ENCODE measurements around the gene JPH4. TPM values are rescaled to one million over a fixed set of nuclear protein-coding genes. Genes with fewer than 3 reads are reported as not detected.

Gene JPH4
- total RNA-seq, 1 experiment from 2014 or later = 6.8 TPM

DNA sequence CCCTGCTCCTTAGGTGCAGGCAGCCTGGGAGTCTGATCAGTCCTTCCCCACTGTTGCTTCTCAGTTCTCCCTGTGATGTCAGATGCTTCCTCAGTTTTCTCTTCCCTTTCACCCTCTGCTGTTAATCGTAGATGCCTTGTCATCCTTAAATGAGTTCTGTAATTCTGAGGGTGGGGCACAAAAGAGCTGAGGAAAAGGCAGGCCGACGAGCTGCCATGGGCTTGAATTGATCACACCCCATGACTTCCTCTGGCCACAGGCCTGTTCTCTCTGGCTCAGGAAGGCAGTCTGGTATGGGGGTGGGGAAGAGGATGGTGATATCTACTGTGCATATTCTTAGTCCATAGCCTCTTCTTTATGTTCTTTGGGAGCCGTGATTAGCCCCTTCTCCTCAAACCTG is 5.8 kb downstream of the JPH4 start:
- no peak overlapping the region for H3K56ac ChIP-seq (ENCODE audit: insufficient read length, low read depth, low read length)
- H3K9ac ChIP-seq (ENCODE audit: extremely low read depth, insufficient read length, low read length) = no peak overlapping the region
- no peak overlapping the region for H2AK5ac ChIP-seq (ENCODE audit: insufficient read length, low read length)
- no peak overlapping the region for H4K91ac ChIP-seq (ENCODE audit: insufficient read length, low read depth, low read length)
- H4K5ac ChIP-seq (ENCODE audit: insufficient read length, low read depth, low read length) = no peak overlapping the region
- Mint-ChIP-seq H3K27ac (peak overlapping the region in 1 of 3 experiments; percentile 65; a peak in 1 of 7 replicates), H3K27me3 (ENCODE audit: low read depth) (peaks cover 45% of the 10 kb centered on the region), H3K4me3 (no peak overlapping the region; a peak in 1 of 5 replicates), H3K36me3 (ENCODE audit: insufficient read depth in 1 of 3, low read depth in 3 of 3) (peaks cover 0 to 39% (median 30%) of the 10 kb centered on the region in 3 experiments; a peak in 5 of 7 replicates), H3K4me1 (peaks cover 41 to 43% of the 10 kb centered on the region in 2 experiments), H3K9me3 (no peaks in the 10 kb centered on the region; a peak in 1 of 5 replicates)
- H2BK5ac ChIP-seq (ENCODE audit: insufficient read length, low read length) = no peak overlapping the region
- H3K14ac ChIP-seq (ENCODE audit: insufficient read depth, low read length) = no peak overlapping the region
- no peaks in the 10 kb centered on the region for H3K9me3 ChIP-seq (ENCODE audit: control insufficient read depth, low read depth, low read length)
- H3K4me1 ChIP-seq (ENCODE audit: insufficient read depth, low read length) = peaks cover 6% of the 10 kb centered on the region; the same call in 1 of the 2 replicates
- H3K27ac ChIP-seq (ENCODE audit: insufficient read length, low read depth, low read length) = no peak overlapping the region
- no peak overlapping the region for H3K4ac ChIP-seq (ENCODE audit: low read depth, low read length)
- no peak overlapping the region for H3K18ac ChIP-seq (ENCODE audit: insufficient read length, low read depth, low read length)
- DNase-seq = no peak
- no peak overlapping the region for H2BK120ac ChIP-seq (ENCODE audit: low read depth, low read length, poor library complexity, severe bottlenecking)
- no peak overlapping the region for H3T11ph ChIP-seq (ENCODE audit: low read length)
- TF ChIP-seq, protein P1, sequence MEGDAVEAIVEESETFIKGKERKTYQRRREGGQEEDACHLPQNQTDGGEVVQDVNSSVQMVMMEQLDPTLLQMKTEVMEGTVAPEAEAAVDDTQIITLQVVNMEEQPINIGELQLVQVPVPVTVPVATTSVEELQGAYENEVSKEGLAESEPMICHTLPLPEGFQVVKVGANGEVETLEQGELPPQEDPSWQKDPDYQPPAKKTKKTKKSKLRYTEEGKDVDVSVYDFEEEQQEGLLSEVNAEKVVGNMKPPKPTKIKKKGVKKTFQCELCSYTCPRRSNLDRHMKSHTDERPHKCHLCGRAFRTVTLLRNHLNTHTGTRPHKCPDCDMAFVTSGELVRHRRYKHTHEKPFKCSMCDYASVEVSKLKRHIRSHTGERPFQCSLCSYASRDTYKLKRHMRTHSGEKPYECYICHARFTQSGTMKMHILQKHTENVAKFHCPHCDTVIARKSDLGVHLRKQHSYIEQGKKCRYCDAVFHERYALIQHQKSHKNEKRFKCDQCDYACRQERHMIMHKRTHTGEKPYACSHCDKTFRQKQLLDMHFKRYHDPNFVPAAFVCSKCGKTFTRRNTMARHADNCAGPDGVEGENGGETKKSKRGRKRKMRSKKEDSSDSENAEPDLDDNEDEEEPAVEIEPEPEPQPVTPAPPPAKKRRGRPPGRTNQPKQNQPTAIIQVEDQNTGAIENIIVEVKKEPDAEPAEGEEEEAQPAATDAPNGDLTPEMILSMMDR (conservative IDR thresholded peaks at IDR 0.05) = no peak
- H2BK15ac ChIP-seq (ENCODE audit: low read depth, low read length) = no peak overlapping the region
- H3K79me2 ChIP-seq (ENCODE audit: insufficient read depth, low read length) = no peaks in the 10 kb centered on the region
- H3K4me2 ChIP-seq (ENCODE audit: insufficient read depth, insufficient read length, low read length) = no peak overlapping the region
- no peak overlapping the region for H3K23ac ChIP-seq (ENCODE audit: insufficient read length, low read depth, low read length)
- peaks cover 5% of the 10 kb centered on the region for H4K20me1 ChIP-seq (ENCODE audit: control insufficient read depth, insufficient read depth, insufficient read length)
- H4K8ac ChIP-seq (replicated peaks; ENCODE audit: insufficient read length, low read depth, low read length) = no peak overlapping the region
- WGBS (ENCODE audit: extremely low coverage, insufficient read length, low lambda C conversion rate) = no CpG with 5 or more reads among the region's 4 CpGs
- H2BK20ac ChIP-seq (ENCODE audit: low read depth, low read length, poor library complexity, severe bottlenecking) = no peak overlapping the region
- H3K27me3 ChIP-seq (ENCODE audit: insufficient read depth, low read length) = peaks cover 7% of the 10 kb centered on the region; the same call in 1 of the 2 replicates
- H3K79me1 ChIP-seq (ENCODE audit: insufficient read depth, low read depth, low read length, poor library complexity, severe bottlenecking) = no peaks in the 10 kb centered on the region
- peaks cover 22% of the 10 kb centered on the region for H3K23me2 ChIP-seq (ENCODE audit: insufficient read length, low read depth, low read length, poor library complexity, severe bottlenecking)
- H2BK12ac ChIP-seq (ENCODE audit: insufficient read length, low read depth, low read length) = no peak overlapping the region
- H2AFZ ChIP-seq (ENCODE audit: low read length) = no peak overlapping the region

All from H9 (cell line).